NT2/D1 (cell line): Measurements from ENCODE around the gene CLCNKB.

Experiments
- SUZ12 ChIP-seq: IDR thresholded peaks from 2 replicates; pipeline ENCODE4 v1.6.1; 2011; ENCODE audit not compliant: insufficient read length, insufficient read depth; ENCODE audit errors: extremely low read depth
- YY1 ChIP-seq: IDR thresholded peaks from 2 replicates; pipeline ENCODE4 v1.6.1; 2011; ENCODE audit not compliant: insufficient read length, insufficient read depth
- ZNF274 ChIP-seq: IDR thresholded peaks from 2 replicates; pipeline ENCODE4 v1.6.1; 2011; ENCODE audit warnings: mild to moderate bottlenecking, low read depth, low read length

- TF ChIP-seq ZNF274 (no peak), YY1 (no peak), SUZ12 (no peak)
These were observed 28.8 kb upstream of the CLCNKB start for GRCh38 chr1:16014509-16015482.
